ENCODE measurements around the gene NID1.

The NID1 gene

DNA sequence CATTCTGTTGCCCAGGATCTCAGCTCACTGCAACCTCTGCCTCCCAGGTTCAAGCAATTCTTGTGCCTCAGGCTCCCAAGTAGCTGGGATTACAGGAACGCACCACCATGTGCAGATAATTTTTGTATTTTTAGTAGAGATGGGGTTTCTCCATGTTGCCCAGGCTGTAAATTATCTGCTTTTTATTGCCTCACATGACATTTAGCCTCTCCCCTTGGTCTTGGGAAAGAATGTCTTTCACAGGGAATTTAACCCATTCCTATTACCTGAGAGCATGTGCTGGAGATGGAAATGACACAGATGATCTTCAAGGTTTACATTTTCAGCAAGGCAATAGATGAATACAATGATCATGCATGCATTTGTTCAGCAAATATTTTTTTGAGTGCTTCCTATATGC is 75.8 kb downstream of the NID1 start:
- Histone ChIP-seq H3K27ac (no peak overlapping the region), H4K20me1 (ENCODE audit: insufficient read depth) (no peaks in the 10 kb centered on the region), H3K4me2 (no peak overlapping the region), H3K4me1 (ENCODE audit: low read depth, poor library complexity, severe bottlenecking) (no peaks in the 10 kb centered on the region), H3K79me2 (ENCODE audit: insufficient read depth, low read depth) (no peaks in the 10 kb centered on the region), H3K4me3 (IDR thresholded peaks at IDR 0.05; ENCODE audit: insufficient read depth, low read depth, low read length) (no peak overlapping the region), H3K36me3 (ENCODE audit: insufficient read depth) (no peaks in the 10 kb centered on the region), H2AFZ (ENCODE audit: low read depth) (no peak overlapping the region), H3K27me3 (ENCODE audit: insufficient read depth, low read depth) (no peaks in the 10 kb centered on the region), H3K9ac (no peak overlapping the region)
- TF ChIP-seq, protein P1, sequence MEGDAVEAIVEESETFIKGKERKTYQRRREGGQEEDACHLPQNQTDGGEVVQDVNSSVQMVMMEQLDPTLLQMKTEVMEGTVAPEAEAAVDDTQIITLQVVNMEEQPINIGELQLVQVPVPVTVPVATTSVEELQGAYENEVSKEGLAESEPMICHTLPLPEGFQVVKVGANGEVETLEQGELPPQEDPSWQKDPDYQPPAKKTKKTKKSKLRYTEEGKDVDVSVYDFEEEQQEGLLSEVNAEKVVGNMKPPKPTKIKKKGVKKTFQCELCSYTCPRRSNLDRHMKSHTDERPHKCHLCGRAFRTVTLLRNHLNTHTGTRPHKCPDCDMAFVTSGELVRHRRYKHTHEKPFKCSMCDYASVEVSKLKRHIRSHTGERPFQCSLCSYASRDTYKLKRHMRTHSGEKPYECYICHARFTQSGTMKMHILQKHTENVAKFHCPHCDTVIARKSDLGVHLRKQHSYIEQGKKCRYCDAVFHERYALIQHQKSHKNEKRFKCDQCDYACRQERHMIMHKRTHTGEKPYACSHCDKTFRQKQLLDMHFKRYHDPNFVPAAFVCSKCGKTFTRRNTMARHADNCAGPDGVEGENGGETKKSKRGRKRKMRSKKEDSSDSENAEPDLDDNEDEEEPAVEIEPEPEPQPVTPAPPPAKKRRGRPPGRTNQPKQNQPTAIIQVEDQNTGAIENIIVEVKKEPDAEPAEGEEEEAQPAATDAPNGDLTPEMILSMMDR (conservative IDR thresholded peaks at IDR 0.05; ENCODE audit: low read depth, low read length): no peak

DNA sequence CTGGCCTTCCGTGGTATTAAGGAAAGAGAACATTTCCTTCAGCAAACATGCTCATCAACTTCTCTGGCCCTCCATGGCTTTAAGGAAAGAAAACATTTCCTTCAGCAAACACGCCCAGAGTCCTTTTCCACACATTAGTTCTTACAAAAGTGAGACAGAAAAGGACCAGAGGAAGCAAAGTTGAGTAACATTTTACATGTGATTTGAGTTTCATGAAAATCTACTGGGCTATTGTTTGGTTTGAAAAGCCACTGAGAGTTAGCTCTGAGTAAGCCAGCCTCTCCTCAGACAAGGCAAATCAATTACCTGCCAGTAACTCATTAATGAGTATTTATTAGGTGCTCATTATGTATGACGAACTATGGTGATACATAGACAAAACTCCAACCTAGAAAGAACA is 78.0 kb downstream of the NID1 start:
- H3K4me1 ChIP-seq (ENCODE audit: low read depth, poor library complexity, severe bottlenecking): no peaks in the 10 kb centered on the region
- H4K20me1 ChIP-seq (ENCODE audit: insufficient read depth): no peaks in the 10 kb centered on the region
- no peak overlapping the region for H3K9ac ChIP-seq
- no peak overlapping the region for H3K27ac ChIP-seq
- H3K79me2 ChIP-seq (ENCODE audit: insufficient read depth, low read depth): no peaks in the 10 kb centered on the region
- TF ChIP-seq, protein P1 (conservative IDR thresholded peaks at IDR 0.05; ENCODE audit: low read depth, low read length): no peak
- no peak overlapping the region for H3K4me2 ChIP-seq
- H3K36me3 ChIP-seq (ENCODE audit: insufficient read depth): no peaks in the 10 kb centered on the region
- no peak overlapping the region for H2AFZ ChIP-seq (ENCODE audit: low read depth)
- no peak overlapping the region for H3K4me3 ChIP-seq (IDR thresholded peaks at IDR 0.05; ENCODE audit: insufficient read depth, low read depth, low read length)
- no peaks in the 10 kb centered on the region for H3K27me3 ChIP-seq (ENCODE audit: insufficient read depth, low read depth)

DNA sequence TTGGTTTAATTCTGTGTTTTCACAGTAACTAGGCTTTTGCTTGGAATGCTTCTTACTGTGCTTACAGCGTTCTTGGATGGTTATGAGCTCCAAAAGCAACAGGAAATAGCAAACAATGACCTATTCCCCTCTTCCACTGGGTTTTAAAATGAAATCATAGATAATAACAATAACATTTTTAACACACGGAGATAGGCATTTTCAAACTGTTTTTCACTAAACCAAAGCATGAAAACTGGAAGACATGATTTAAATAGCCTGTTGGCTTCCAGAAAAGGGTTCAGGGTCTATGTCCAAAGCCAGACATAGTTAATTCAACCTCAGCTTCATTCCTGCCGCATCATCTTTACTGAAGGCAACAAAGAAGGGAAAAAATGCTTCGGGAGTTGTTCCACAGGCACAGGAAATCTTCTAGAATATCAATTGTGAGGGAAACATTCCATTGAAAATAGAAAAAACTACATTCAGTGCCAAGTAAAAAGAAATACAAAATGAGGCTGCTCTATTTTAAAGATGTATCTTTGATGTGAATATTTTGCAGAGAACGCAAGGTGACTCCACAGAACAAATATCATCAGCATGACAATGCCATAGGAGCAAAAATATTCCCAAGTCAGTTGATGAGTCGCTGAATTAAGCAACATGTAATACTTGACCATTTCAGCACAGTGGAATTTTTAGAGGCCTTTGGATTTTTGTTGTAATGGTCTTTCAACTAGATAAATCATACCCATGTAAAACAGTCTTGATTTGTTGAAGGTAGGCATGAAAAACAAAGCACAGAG is 80.7 kb downstream of the NID1 start:
- Histone ChIP-seq H2AFZ (ENCODE audit: low read depth) (no peak overlapping the region), H3K4me2 (no peak overlapping the region)

DNA sequence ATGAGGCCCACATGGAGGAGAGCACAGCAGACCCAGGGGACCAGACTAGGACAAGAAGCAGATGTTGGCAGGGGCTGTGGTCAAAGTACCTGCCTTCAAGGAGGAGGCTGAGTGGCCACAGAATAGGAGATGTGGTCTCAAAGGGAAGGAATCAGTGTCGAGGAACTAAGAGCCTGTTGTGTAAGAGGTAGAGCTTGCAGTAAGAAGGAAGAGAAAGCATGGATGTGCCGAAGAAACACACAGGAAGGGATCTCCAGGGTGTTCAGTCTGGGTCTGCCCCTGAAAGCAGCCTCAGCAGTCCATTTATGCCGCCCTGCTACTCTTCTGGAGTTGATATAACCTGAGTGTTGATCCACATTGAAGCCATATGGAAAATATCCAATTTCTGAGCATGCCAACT is 83.9 kb downstream of the NID1 start:
- Histone ChIP-seq H3K79me2 (ENCODE audit: insufficient read depth, low read depth) (no peaks in the 10 kb centered on the region), H3K27ac (no peak overlapping the region), H3K4me3 (IDR thresholded peaks at IDR 0.05; ENCODE audit: insufficient read depth, low read depth, low read length) (no peak overlapping the region), H3K9ac (no peak overlapping the region), H3K27me3 (ENCODE audit: insufficient read depth, low read depth) (no peaks in the 10 kb centered on the region), H3K36me3 (ENCODE audit: insufficient read depth) (no peaks in the 10 kb centered on the region), H3K4me1 (ENCODE audit: low read depth, poor library complexity, severe bottlenecking) (no peaks in the 10 kb centered on the region), H4K20me1 (ENCODE audit: insufficient read depth) (no peaks in the 10 kb centered on the region), H3K4me2 (no peak overlapping the region), H2AFZ (ENCODE audit: low read depth) (no peak overlapping the region)
- TF ChIP-seq, protein P1 (conservative IDR thresholded peaks at IDR 0.05; ENCODE audit: low read depth, low read length): no peak

More for the DNA sequence above, 80.7 kb downstream of the NID1 start:
- TF ChIP-seq, protein P1 (conservative IDR thresholded peaks at IDR 0.05; ENCODE audit: low read depth, low read length): no peak
- no peaks in the 10 kb centered on the region for H3K27me3 ChIP-seq (ENCODE audit: insufficient read depth, low read depth)
- no peaks in the 10 kb centered on the region for H3K4me1 ChIP-seq (ENCODE audit: low read depth, poor library complexity, severe bottlenecking)
- H4K20me1 ChIP-seq (ENCODE audit: insufficient read depth): no peaks in the 10 kb centered on the region
- H3K9ac ChIP-seq: no peak overlapping the region
- H3K27ac ChIP-seq: no peak overlapping the region
- H3K79me2 ChIP-seq (ENCODE audit: insufficient read depth, low read depth): no peaks in the 10 kb centered on the region
- no peak overlapping the region for H3K4me3 ChIP-seq (IDR thresholded peaks at IDR 0.05; ENCODE audit: insufficient read depth, low read depth, low read length)
- no peaks in the 10 kb centered on the region for H3K36me3 ChIP-seq (ENCODE audit: insufficient read depth)
